ENCODE data around the gene HOXA6. TPM values are rescaled to one million over a fixed set of nuclear protein-coding genes. Genes with fewer than 3 reads are reported as not detected.

HOXA6 gene
- total RNA-seq, 1 donor = 7.6 TPM

- Histone ChIP-seq H3K27ac (ENCODE audit: low read depth, low read length) (peak overlapping the region; percentile 95), H4K20me1 (ENCODE audit: insufficient read depth, low read length) (no peaks in the 10 kb centered on the region), H3K4me3 (ENCODE audit: insufficient read depth, low read length) (peak overlapping the region; percentile 92), H3K27me3 (ENCODE audit: insufficient read depth, low read length) (no peaks in the 10 kb centered on the region), H3K79me2 (ENCODE audit: insufficient read depth, low read length) (peaks cover 97% of the 10 kb centered on the region), H2AFZ (ENCODE audit: low read length) (peak overlapping the region; percentile 71), H3K36me3 (ENCODE audit: insufficient read depth, low read length) (peaks cover 8% of the 10 kb centered on the region), H3K9me3 (ENCODE audit: low read depth, low read length) (no peaks in the 10 kb centered on the region), H3K4me1 (ENCODE audit: insufficient read depth, low read length) (peaks cover 64% of the 10 kb centered on the region), H3K4me2 (ENCODE audit: insufficient read depth, low read length) (peak overlapping the region; percentile 96)
- TF ChIP-seq, protein P1, sequence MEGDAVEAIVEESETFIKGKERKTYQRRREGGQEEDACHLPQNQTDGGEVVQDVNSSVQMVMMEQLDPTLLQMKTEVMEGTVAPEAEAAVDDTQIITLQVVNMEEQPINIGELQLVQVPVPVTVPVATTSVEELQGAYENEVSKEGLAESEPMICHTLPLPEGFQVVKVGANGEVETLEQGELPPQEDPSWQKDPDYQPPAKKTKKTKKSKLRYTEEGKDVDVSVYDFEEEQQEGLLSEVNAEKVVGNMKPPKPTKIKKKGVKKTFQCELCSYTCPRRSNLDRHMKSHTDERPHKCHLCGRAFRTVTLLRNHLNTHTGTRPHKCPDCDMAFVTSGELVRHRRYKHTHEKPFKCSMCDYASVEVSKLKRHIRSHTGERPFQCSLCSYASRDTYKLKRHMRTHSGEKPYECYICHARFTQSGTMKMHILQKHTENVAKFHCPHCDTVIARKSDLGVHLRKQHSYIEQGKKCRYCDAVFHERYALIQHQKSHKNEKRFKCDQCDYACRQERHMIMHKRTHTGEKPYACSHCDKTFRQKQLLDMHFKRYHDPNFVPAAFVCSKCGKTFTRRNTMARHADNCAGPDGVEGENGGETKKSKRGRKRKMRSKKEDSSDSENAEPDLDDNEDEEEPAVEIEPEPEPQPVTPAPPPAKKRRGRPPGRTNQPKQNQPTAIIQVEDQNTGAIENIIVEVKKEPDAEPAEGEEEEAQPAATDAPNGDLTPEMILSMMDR (IDR thresholded peaks at IDR 0.05; ENCODE audit: extremely low read depth, low read depth, low read length) = no peak
- peak; percentile 88 for DNase-seq (ENCODE audit: insufficient read length, low spot score, missing footprints)
Measured at GRCh38 chr7:27185854-27186667, 38.5 kb upstream of the HOXA6 start.

DNA sequence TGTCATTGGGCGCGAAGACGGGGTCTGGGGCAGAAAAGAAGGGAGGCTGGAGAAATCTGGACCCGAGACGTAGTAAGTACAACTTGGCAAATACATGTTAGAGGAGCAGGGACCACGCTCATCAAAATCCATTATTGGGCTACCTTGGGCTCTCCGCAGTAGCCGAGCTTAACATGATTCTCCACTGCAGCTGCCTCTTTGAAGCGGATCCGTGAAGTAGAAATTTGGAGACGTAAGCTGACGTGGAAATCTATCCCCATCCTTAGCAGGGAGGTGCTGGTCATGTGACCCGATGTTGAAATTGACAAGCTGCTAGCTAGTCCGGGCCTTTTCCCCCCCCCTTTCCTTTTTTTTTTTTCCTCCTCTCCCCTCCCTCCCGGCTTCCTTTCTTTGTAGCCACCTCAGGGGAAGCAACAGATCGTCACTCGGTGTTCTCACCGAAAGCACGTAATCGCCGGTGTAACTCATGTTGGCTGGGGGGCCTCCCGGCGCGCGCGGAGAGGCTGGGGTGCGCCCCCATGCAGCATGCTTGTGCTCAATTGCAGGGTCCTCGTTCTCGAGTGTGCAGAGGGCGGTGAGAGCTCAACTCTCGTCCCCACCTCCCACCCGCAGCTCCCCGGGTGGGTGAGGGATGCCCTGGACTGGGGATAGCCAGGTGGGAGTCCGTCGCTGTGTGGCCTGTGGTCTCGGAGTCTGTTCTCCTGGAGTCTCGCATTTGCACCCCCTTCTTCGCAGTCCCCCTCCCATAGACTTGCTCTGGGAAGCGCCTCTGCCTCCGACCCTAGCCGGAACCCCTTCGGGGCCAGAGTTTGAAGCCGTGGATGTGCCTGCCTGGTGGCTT lies 37.7 kb upstream of the HOXA6 start, which contains the start of gene HOXA11:
TSS of gene HOXA11 (minus strand) at position 220 of the 841 bp plus-strand sequence. CDS start at position 132, 88 bp downstream.
- Histone ChIP-seq H4K20me1 (ENCODE audit: insufficient read depth, low read length) (no peaks in the 10 kb centered on the region), H3K36me3 (ENCODE audit: insufficient read depth, low read length) (peaks cover 8% of the 10 kb centered on the region), H3K4me3 (ENCODE audit: insufficient read depth, low read length) (peak within 1 kb of the TSS; percentile 92), H2AFZ (ENCODE audit: low read length) (peak within 1 kb of the TSS; percentile 71), H3K27ac (ENCODE audit: low read depth, low read length) (peak within 1 kb of the TSS; percentile 95), H3K27me3 (ENCODE audit: insufficient read depth, low read length) (no peaks in the 10 kb centered on the region), H3K4me1 (ENCODE audit: insufficient read depth, low read length) (peaks cover 64% of the 10 kb centered on the region), H3K79me2 (ENCODE audit: insufficient read depth, low read length) (peaks cover 97% of the 10 kb centered on the region), H3K9me3 (ENCODE audit: low read depth, low read length) (no peaks in the 10 kb centered on the region), H3K4me2 (ENCODE audit: insufficient read depth, low read length) (peak within 1 kb of the TSS; percentile 96)
- DNase-seq (ENCODE audit: insufficient read length, low spot score, missing footprints) = peak; percentile 100
- TF ChIP-seq, protein P1 (IDR thresholded peaks at IDR 0.05; ENCODE audit: extremely low read depth, low read depth, low read length) = no peak

GRCh38 chr7:27184337-27185012 lies 36.9 kb upstream of the HOXA6 start:
- H2AFZ ChIP-seq (ENCODE audit: low read length) = peak overlapping the region; percentile 69
- peaks cover 96% of the 10 kb centered on the region for H3K79me2 ChIP-seq (ENCODE audit: insufficient read depth, low read length)
- peak overlapping the region; percentile 95 for H3K27ac ChIP-seq (ENCODE audit: low read depth, low read length)
- H3K36me3 ChIP-seq (ENCODE audit: insufficient read depth, low read length) = peaks cover 8% of the 10 kb centered on the region
- no peaks in the 10 kb centered on the region for H4K20me1 ChIP-seq (ENCODE audit: insufficient read depth, low read length)
- no peaks in the 10 kb centered on the region for H3K27me3 ChIP-seq (ENCODE audit: insufficient read depth, low read length)
- peak overlapping the region; percentile 92 for H3K4me3 ChIP-seq (ENCODE audit: insufficient read depth, low read length)
- no peaks in the 10 kb centered on the region for H3K9me3 ChIP-seq (ENCODE audit: low read depth, low read length)
- H3K4me1 ChIP-seq (ENCODE audit: insufficient read depth, low read length) = peaks cover 59% of the 10 kb centered on the region
- TF ChIP-seq, protein P1 (IDR thresholded peaks at IDR 0.05; ENCODE audit: extremely low read depth, low read depth, low read length) = no peak
- DNase-seq (ENCODE audit: insufficient read length, low spot score, missing footprints) = peak; percentile 89
- H3K4me2 ChIP-seq (ENCODE audit: insufficient read depth, low read length) = peak overlapping the region; percentile 96
